ENCODE results near the gene MICAL1. TPM values are rescaled to one million over a fixed set of nuclear protein-coding genes. Genes with fewer than 3 reads are reported as not detected.

Gene MICAL1
- total and polyA plus RNA-seq, 2 experiments from 2014 or later: 46.5 to 51.2 TPM

DNA sequence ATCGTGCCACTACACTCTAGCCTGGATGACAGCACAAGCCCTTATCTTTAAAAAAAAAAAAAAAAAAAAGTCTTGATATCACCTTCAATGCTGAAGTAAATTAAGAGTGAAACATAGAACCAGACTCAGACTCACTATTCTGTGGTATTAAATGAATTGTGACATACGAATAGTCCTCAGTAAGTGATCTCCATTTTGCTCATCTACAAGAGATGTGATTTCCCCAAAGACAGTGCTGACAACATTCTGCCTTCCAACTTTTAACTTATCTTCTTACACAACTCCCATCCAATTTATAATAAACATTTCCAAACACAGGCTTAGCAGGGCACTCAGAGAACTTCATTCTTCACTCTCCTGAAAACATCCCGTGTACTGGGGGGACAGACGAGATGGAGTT lies 19.4 kb upstream of the MICAL1 start:
- no peak for DNase-seq (ENCODE audit: low spot score)
- WGBS (ENCODE audit: low lambda C conversion rate, missing lambda C conversion rate): 79% methylated on average over 4 of the region's 4 CpGs
- TF ChIP-seq, protein P1, sequence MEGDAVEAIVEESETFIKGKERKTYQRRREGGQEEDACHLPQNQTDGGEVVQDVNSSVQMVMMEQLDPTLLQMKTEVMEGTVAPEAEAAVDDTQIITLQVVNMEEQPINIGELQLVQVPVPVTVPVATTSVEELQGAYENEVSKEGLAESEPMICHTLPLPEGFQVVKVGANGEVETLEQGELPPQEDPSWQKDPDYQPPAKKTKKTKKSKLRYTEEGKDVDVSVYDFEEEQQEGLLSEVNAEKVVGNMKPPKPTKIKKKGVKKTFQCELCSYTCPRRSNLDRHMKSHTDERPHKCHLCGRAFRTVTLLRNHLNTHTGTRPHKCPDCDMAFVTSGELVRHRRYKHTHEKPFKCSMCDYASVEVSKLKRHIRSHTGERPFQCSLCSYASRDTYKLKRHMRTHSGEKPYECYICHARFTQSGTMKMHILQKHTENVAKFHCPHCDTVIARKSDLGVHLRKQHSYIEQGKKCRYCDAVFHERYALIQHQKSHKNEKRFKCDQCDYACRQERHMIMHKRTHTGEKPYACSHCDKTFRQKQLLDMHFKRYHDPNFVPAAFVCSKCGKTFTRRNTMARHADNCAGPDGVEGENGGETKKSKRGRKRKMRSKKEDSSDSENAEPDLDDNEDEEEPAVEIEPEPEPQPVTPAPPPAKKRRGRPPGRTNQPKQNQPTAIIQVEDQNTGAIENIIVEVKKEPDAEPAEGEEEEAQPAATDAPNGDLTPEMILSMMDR (IDR thresholded peaks at IDR 0.05; ENCODE audit: poor library complexity): no peak
- TF ChIP-seq EZH2phosphoT487 (IDR thresholded peaks at IDR 0.05; ENCODE audit: low read depth, severe bottlenecking, unreplicated experiment) (no peak), EZH2 (IDR thresholded peaks at IDR 0.05; ENCODE audit: borderline replicate concordance) (no peak)
- Histone ChIP-seq H3K4me1 (ENCODE audit: insufficient read depth) (peaks cover 21% of the 10 kb centered on the region), H3K4me2 (no peak overlapping the region), H3K27ac (no peak overlapping the region), H3K27me3 (no peaks in the 10 kb centered on the region), H3K9me3 (ENCODE audit: low read depth) (no peaks in the 10 kb centered on the region), H2AFZ (no peak overlapping the region), H3K79me2 (peaks cover 49% of the 10 kb centered on the region), H3K4me3 (no peak overlapping the region), H3K36me3 (replicated peaks; ENCODE audit: insufficient read depth, low read depth) (no peaks in the 10 kb centered on the region), H3K9me2 (replicated peaks; ENCODE audit: insufficient read depth) (no peaks in the 10 kb centered on the region), H4K20me1 (ENCODE audit: insufficient read depth, poor library complexity, severe bottlenecking) (no peaks in the 10 kb centered on the region)

DNA sequence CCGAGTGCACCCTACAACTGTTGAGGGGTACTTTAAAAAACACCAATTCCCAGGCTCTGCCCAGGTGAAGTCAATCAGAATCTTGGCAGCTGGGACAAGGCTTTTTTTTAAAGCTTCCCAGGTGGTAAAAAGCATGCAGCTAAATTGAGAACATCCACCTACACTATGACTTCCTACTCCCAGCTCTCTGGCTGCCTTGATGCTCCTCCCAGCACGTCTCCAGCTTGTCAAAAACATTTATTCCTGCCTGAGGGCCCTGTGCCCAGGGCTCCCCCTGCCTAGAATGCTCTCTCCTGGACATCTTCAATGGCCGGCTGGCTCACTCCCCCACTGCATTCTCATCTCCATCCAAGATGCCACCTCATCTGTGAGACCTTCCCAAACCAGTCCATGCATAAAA lies 17.5 kb upstream of the MICAL1 start:
- WGBS (ENCODE audit: low lambda C conversion rate, missing lambda C conversion rate): 98% methylated on average over 3 of the region's 3 CpGs
- DNase-seq (ENCODE audit: low spot score): no peak
- H3K9me3 ChIP-seq (ENCODE audit: low read depth): no peaks in the 10 kb centered on the region
- H2AFZ ChIP-seq: no peak overlapping the region
- no peak overlapping the region for H3K4me3 ChIP-seq
- H3K4me2 ChIP-seq: no peak overlapping the region
- TF ChIP-seq EZH2 (IDR thresholded peaks at IDR 0.05; ENCODE audit: borderline replicate concordance) (no peak), EZH2phosphoT487 (IDR thresholded peaks at IDR 0.05; ENCODE audit: low read depth, severe bottlenecking, unreplicated experiment) (no peak)
- TF ChIP-seq, protein P1 (IDR thresholded peaks at IDR 0.05; ENCODE audit: poor library complexity): no peak
- H3K27ac ChIP-seq: no peak overlapping the region
- no peaks in the 10 kb centered on the region for H3K36me3 ChIP-seq (replicated peaks; ENCODE audit: insufficient read depth, low read depth)
- H3K79me2 ChIP-seq: peaks cover 38% of the 10 kb centered on the region
- H4K20me1 ChIP-seq (ENCODE audit: insufficient read depth, poor library complexity, severe bottlenecking): no peaks in the 10 kb centered on the region
- H3K4me1 ChIP-seq (ENCODE audit: insufficient read depth): peaks cover 11% of the 10 kb centered on the region
- no peaks in the 10 kb centered on the region for H3K27me3 ChIP-seq
- no peaks in the 10 kb centered on the region for H3K9me2 ChIP-seq (replicated peaks; ENCODE audit: insufficient read depth)

DNA sequence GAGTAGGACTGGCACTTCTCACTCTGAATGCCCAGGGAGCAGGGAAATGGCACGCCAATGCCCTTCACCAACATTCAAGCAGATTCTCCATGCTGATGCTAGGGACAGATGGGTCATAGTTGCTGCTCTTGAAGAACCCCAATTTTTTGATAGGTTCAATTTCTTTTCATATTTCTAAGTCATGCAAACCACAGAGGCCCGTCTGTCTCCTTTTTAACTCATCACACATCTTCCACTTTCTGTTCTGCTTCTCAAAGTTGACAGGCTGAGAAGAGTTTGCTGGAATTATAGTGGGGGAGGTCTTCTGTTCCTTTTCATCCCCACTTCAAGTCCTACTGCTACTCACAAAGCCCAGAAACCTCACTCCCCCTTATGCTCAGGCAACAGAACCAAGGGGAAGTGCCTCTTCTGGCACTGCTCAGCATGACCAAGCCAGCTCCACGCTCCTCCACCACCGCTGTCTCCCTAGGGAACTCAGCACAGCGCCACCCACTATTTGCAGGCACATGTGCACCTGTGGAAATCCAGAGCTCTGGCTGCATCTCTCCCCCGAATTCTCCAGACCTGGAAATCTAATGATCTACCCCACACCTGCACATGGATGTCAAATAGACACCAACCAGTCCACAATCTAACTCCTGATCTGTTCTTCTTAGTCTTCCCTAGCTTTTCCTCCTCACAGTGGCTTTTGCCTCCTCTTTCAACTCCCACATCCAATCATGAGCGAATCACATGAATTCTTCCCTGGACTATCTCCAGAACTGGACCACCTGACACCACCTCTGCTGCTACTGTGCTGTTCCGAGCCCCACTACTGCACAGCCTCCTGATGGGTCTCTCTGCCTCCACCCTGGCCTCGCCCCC lies 16.8 kb upstream of the MICAL1 start:
- DNase-seq (ENCODE audit: low spot score): no peak
- no peaks in the 10 kb centered on the region for H3K9me3 ChIP-seq (ENCODE audit: low read depth)
- no peak overlapping the region for H3K4me2 ChIP-seq
- peaks cover 4% of the 10 kb centered on the region for H3K4me1 ChIP-seq (ENCODE audit: insufficient read depth)
- no peaks in the 10 kb centered on the region for H4K20me1 ChIP-seq (ENCODE audit: insufficient read depth, poor library complexity, severe bottlenecking)
- no peak overlapping the region for H2AFZ ChIP-seq
- H3K4me3 ChIP-seq: no peak overlapping the region
- no peak overlapping the region for H3K27ac ChIP-seq
- H3K9me2 ChIP-seq (replicated peaks; ENCODE audit: insufficient read depth): no peaks in the 10 kb centered on the region
- peaks cover 34% of the 10 kb centered on the region for H3K79me2 ChIP-seq
- TF ChIP-seq EZH2phosphoT487 (IDR thresholded peaks at IDR 0.05; ENCODE audit: low read depth, severe bottlenecking, unreplicated experiment) (no peak), EZH2 (IDR thresholded peaks at IDR 0.05; ENCODE audit: borderline replicate concordance) (no peak)
- TF ChIP-seq, protein P1 (IDR thresholded peaks at IDR 0.05; ENCODE audit: poor library complexity): no peak
- no peaks in the 10 kb centered on the region for H3K27me3 ChIP-seq
- no peaks in the 10 kb centered on the region for H3K36me3 ChIP-seq (replicated peaks; ENCODE audit: insufficient read depth, low read depth)
- WGBS (ENCODE audit: low lambda C conversion rate, missing lambda C conversion rate): 97% methylated on average over 9 of the region's 9 CpGs
